Omental fat pad (tissue), 4 donors: Measurements from ENCODE around the gene IGF2R. TPM values are rescaled to one million over a fixed set of nuclear protein-coding genes. Genes with fewer than 3 reads are reported as not detected.
"Not testable (repeated sequence)": the region's sequence is repeated elsewhere in the genome, so short reads cannot be mapped to it uniquely, and the experiment has no call there.

Source experiments
- ATAC-seq: fragments of 150-250 bp; one replicate; pipeline ENCODE4 v1.9.1; 2016; ENCODE audit warnings: mild to moderate bottlenecking, moderate library complexity; ENCODE audit not compliant: low FRiP score
- DNase-seq: peaks from one replicate; pipeline ENCODE4 v3.0.0-alpha.2; 2019; ENCODE audit warnings: low spot score
- CTCF ChIP-seq, 3 donors: fragments of 450-650 bp; IDR thresholded peaks; one replicate each; pipeline ENCODE4 v1.5.1; 2016 to 2017; ENCODE audit warnings: antibody characterized with exemption in 3 of 3, mild to moderate bottlenecking in 3 of 3, moderate library complexity in 2 of 3
- total RNA-seq, 4 donors: library from RNA; depleted of rRNA; stranded (reverse); fragments of >200 nt; gene quantifications; one replicate each; pipeline ENCODE4 v1.1.0, GENCODE V29; 2016

The IGF2R gene
- total RNA-seq, 4 donors from 2014 or later, result 69.9 to 131 (median 110) TPM

DNA sequence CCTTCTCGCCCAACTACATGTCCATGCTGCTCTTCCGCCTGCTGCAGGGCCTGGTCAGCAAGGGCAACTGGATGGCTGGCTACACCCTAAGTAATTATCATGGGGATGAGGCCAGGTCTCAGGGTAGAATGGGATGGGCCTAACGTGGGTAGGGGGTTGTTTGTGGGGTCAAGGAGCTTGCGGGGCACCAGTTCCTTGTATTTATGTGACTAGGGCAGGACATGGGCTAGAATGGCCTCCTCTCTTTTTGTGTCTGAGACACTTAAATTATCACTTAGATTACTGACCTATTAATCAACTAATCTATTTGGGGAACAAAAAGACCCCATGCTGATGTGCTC, 163.4 kb downstream of the IGF2R start:
- DNase-seq, result no peak
- ATAC-seq, result no peak
- TF ChIP-seq CTCF (IDR thresholded peaks at IDR 0.05), result no peak

- DNase-seq (no peak), ATAC-seq (peak; percentile 82)
- TF ChIP-seq CTCF (IDR thresholded peaks at IDR 0.05), result no peak
Measured at GRCh38 chr6:160132776-160133338, 164.0 kb downstream of the IGF2R start.

GRCh38 chr6:160133441-160134336, 164.8 kb downstream of the IGF2R start:
- TF ChIP-seq CTCF (IDR thresholded peaks at IDR 0.05), result no peak
- no peak for ATAC-seq
- DNase-seq, result no peak

GRCh38 chr6:160134337-160134751, 165.5 kb downstream of the IGF2R start:
- DNase-seq, ATAC-seq: not testable (repeated sequence)

DNA sequence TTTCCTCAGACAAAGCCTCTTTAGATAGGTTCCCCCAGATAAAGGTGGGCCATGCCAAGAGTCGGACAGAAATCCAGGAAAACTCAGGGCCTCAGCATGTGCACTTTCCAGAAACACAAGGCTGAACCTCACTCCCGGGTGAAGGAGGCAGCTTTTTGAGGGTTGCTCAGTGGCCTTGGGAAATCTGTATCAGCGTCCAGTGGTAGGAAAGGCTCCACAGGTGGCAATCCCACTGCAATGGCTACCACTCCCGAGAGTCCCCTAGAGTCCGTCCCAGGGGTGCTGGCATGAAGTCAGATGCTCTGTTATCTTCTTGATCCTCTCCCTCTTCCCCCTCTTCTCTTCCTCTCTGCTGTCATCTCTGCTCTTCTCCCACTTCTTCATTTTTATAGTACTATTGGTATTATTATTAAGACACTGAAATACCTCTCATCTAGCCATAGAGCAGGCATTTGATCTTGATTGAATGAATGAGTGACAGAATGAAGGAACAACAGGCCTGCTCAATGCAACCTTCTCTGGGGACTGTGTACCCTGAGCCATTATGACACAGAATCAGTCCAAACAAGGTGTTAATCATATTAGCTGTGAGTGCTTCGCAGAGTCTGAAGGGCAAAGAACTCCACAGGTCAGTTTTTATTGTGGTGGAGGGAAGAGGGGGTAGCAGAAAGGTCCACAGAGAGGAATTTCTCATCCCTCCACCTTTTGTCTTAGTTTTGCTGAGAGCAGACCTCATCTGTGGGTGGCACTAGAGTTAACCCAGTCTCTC, 166.1 kb downstream of the IGF2R start:
- DNase-seq (no peak), ATAC-seq (no peak)
- no peak for TF ChIP-seq CTCF (IDR thresholded peaks at IDR 0.05)

- DNase-seq (no peak), ATAC-seq (no peak)
- no peak for TF ChIP-seq CTCF (IDR thresholded peaks at IDR 0.05)
Measured at GRCh38 chr6:160135907-160136655, 167.2 kb downstream of the IGF2R start.
